K562 (cell line): ENCODE measurements around the gene CDH12. TPM values are rescaled to one million over a fixed set of nuclear protein-coding genes. Genes with fewer than 3 reads are reported as not detected.

Experiments
- CEBPB ChIP-seq: fragments of 450-650 bp; IDR thresholded peaks from 2 replicates; pipeline ENCODE4 v1.6.1; 2016; ENCODE audit warnings: missing genetic modification characterization, missing compliant biosample characterization
- GABPA ChIP-seq: fragments of 200-800 bp; sonication (Bioruptor generic); conservative IDR thresholded peaks from 2 replicates; pipeline ENCODE4 v1.6.1; 2016; ENCODE audit warnings: low read depth, missing genetic modification characterization, missing compliant biosample characterization
- polyA plus RNA-seq, 8 experiments: library from polyadenylated mRNA; depleted of rRNA in 4 of 8; stranded (reverse) in 5 of 8; unstranded in 3 of 8; fragments of >200 nt; fragmentation: Nextera tagmentation in 2 of 8; fragmentation: Illumina TruSeq in 1 of 8; extraction: Ambion mirVana in 2 of 8; extraction: Trizol in 1 of 8; gene quantifications; 2 replicates each; pipeline versions ENCODE4 v1.2.1 to v1.2.3, GENCODE V29; 2011 to 2014; ENCODE audit warnings: inconsistent platforms in 1 of 8, missing spikeins in 1 of 8
- total RNA-seq, 7 experiments: library from RNA; depleted of rRNA in 6 of 7; stranded (reverse); fragments of >200 nt in 6 of 7; fragmentation: Illumina TruSeq in 2 of 7; extraction: Trizol in 2 of 7; gene quantifications; 2 replicates each; pipeline versions ENCODE4 v1.2.1 to v1.2.3, GENCODE V29; 2011 to 2021; ENCODE audit warnings: low replicate concordance in 1 of 7
- TF ChIP-seq, protein P1 (sequence below): sonication (generic); formaldehyde crosslinking; IDR thresholded peaks from 2 replicates; pipeline ENCODE4 v1.8.0; 2023; ENCODE audit warnings: mild to moderate bottlenecking, missing genetic modification reagents
- TF ChIP-seq, protein P2 (sequence below): fragments of 450-650 bp; IDR thresholded peaks from 2 replicates; pipeline ENCODE4 v1.6.1; 2016; ENCODE audit warnings: mild to moderate bottlenecking, moderate library complexity
- TF ChIP-seq, protein P3 (sequence below), 2 experiments: fragments of 450-650 bp; conservative IDR thresholded peaks; 2 replicates each; pipeline ENCODE4 v1.6.1; 2017; ENCODE audit warnings: mild to moderate bottlenecking in 2 of 2, moderate library complexity in 2 of 2

Gene CDH12
- total and polyA plus RNA-seq, 9 of the 15 experiments (the other 6 are each of a cell fraction or from before 2014, with no cell fraction given): 0.03 to 1.7 (median 0.37) TPM

- TF ChIP-seq, protein P1, sequence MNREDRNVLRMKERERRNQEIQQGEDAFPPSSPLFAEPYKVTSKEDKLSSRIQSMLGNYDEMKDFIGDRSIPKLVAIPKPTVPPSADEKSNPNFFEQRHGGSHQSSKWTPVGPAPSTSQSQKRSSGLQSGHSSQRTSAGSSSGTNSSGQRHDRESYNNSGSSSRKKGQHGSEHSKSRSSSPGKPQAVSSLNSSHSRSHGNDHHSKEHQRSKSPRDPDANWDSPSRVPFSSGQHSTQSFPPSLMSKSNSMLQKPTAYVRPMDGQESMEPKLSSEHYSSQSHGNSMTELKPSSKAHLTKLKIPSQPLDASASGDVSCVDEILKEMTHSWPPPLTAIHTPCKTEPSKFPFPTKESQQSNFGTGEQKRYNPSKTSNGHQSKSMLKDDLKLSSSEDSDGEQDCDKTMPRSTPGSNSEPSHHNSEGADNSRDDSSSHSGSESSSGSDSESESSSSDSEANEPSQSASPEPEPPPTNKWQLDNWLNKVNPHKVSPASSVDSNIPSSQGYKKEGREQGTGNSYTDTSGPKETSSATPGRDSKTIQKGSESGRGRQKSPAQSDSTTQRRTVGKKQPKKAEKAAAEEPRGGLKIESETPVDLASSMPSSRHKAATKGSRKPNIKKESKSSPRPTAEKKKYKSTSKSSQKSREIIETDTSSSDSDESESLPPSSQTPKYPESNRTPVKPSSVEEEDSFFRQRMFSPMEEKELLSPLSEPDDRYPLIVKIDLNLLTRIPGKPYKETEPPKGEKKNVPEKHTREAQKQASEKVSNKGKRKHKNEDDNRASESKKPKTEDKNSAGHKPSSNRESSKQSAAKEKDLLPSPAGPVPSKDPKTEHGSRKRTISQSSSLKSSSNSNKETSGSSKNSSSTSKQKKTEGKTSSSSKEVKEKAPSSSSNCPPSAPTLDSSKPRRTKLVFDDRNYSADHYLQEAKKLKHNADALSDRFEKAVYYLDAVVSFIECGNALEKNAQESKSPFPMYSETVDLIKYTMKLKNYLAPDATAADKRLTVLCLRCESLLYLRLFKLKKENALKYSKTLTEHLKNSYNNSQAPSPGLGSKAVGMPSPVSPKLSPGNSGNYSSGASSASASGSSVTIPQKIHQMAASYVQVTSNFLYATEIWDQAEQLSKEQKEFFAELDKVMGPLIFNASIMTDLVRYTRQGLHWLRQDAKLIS (CRISPR knock-in tag): no peak
- TF ChIP-seq, protein P2, sequence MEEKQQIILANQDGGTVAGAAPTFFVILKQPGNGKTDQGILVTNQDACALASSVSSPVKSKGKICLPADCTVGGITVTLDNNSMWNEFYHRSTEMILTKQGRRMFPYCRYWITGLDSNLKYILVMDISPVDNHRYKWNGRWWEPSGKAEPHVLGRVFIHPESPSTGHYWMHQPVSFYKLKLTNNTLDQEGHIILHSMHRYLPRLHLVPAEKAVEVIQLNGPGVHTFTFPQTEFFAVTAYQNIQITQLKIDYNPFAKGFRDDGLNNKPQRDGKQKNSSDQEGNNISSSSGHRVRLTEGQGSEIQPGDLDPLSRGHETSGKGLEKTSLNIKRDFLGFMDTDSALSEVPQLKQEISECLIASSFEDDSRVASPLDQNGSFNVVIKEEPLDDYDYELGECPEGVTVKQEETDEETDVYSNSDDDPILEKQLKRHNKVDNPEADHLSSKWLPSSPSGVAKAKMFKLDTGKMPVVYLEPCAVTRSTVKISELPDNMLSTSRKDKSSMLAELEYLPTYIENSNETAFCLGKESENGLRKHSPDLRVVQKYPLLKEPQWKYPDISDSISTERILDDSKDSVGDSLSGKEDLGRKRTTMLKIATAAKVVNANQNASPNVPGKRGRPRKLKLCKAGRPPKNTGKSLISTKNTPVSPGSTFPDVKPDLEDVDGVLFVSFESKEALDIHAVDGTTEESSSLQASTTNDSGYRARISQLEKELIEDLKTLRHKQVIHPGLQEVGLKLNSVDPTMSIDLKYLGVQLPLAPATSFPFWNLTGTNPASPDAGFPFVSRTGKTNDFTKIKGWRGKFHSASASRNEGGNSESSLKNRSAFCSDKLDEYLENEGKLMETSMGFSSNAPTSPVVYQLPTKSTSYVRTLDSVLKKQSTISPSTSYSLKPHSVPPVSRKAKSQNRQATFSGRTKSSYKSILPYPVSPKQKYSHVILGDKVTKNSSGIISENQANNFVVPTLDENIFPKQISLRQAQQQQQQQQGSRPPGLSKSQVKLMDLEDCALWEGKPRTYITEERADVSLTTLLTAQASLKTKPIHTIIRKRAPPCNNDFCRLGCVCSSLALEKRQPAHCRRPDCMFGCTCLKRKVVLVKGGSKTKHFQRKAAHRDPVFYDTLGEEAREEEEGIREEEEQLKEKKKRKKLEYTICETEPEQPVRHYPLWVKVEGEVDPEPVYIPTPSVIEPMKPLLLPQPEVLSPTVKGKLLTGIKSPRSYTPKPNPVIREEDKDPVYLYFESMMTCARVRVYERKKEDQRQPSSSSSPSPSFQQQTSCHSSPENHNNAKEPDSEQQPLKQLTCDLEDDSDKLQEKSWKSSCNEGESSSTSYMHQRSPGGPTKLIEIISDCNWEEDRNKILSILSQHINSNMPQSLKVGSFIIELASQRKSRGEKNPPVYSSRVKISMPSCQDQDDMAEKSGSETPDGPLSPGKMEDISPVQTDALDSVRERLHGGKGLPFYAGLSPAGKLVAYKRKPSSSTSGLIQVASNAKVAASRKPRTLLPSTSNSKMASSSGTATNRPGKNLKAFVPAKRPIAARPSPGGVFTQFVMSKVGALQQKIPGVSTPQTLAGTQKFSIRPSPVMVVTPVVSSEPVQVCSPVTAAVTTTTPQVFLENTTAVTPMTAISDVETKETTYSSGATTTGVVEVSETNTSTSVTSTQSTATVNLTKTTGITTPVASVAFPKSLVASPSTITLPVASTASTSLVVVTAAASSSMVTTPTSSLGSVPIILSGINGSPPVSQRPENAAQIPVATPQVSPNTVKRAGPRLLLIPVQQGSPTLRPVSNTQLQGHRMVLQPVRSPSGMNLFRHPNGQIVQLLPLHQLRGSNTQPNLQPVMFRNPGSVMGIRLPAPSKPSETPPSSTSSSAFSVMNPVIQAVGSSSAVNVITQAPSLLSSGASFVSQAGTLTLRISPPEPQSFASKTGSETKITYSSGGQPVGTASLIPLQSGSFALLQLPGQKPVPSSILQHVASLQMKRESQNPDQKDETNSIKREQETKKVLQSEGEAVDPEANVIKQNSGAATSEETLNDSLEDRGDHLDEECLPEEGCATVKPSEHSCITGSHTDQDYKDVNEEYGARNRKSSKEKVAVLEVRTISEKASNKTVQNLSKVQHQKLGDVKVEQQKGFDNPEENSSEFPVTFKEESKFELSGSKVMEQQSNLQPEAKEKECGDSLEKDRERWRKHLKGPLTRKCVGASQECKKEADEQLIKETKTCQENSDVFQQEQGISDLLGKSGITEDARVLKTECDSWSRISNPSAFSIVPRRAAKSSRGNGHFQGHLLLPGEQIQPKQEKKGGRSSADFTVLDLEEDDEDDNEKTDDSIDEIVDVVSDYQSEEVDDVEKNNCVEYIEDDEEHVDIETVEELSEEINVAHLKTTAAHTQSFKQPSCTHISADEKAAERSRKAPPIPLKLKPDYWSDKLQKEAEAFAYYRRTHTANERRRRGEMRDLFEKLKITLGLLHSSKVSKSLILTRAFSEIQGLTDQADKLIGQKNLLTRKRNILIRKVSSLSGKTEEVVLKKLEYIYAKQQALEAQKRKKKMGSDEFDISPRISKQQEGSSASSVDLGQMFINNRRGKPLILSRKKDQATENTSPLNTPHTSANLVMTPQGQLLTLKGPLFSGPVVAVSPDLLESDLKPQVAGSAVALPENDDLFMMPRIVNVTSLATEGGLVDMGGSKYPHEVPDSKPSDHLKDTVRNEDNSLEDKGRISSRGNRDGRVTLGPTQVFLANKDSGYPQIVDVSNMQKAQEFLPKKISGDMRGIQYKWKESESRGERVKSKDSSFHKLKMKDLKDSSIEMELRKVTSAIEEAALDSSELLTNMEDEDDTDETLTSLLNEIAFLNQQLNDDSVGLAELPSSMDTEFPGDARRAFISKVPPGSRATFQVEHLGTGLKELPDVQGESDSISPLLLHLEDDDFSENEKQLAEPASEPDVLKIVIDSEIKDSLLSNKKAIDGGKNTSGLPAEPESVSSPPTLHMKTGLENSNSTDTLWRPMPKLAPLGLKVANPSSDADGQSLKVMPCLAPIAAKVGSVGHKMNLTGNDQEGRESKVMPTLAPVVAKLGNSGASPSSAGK: no peak
- no peak for TF ChIP-seq GABPA (tag)
- TF ChIP-seq, protein P3, sequence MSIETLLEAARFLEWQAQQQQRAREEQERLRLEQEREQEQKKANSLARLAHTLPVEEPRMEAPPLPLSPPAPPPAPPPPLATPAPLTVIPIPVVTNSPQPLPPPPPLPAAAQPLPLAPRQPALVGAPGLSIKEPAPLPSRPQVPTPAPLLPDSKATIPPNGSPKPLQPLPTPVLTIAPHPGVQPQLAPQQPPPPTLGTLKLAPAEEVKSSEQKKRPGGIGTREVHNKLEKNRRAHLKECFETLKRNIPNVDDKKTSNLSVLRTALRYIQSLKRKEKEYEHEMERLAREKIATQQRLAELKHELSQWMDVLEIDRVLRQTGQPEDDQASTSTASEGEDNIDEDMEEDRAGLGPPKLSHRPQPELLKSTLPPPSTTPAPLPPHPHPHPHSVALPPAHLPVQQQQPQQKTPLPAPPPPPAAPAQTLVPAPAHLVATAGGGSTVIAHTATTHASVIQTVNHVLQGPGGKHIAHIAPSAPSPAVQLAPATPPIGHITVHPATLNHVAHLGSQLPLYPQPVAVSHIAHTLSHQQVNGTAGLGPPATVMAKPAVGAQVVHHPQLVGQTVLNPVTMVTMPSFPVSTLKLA (conservative IDR thresholded peaks at IDR 0.05): no peak
- no peak for TF ChIP-seq CEBPB
These were observed 523.5 kb downstream of the CDH12 start (continued) for GRCh38 chr5:22329683-22330082.
